MG63 (cell line): Measurements from ENCODE around the gene NAT9. TPM values are rescaled to one million over a fixed set of nuclear protein-coding genes. Genes with fewer than 3 reads are reported as not detected.
A peak's percentile ranks its signal among the peaks of the same experiment; 100 is the strongest.

ENCODE experiments used
- DNase-seq: peaks from one replicate; pipeline ENCODE4 v3.0.0-alpha.2; 2020
- H3K27me3 ChIP-seq: fragments of 250-450 bp; sonication (Bioruptor Pico); 2 replicates; pipeline ENCODE4 v1.5.1; 2020; ENCODE audit warnings: mild to moderate bottlenecking, moderate library complexity
- H3K36me3 ChIP-seq: fragments of 250-450 bp; sonication (Bioruptor Pico); 2 replicates; pipeline ENCODE4 v1.5.1; 2020; ENCODE audit warnings: mild to moderate bottlenecking, moderate library complexity
- H3K4me3 ChIP-seq: fragments of 250-450 bp; sonication (Bioruptor Pico); 2 replicates; pipeline ENCODE4 v1.5.1; 2020; ENCODE audit warnings: mild to moderate bottlenecking, moderate library complexity
- H3K9me3 ChIP-seq: fragments of 250-450 bp; sonication (Bioruptor Pico); 2 replicates; pipeline ENCODE4 v1.5.1; 2020; ENCODE audit warnings: mild to moderate bottlenecking, moderate library complexity
- total RNA-seq: library from RNA; depleted of rRNA; stranded (reverse); fragments of >200 nt; shearing (Covaris generic); gene quantifications from 2 replicates; pipeline ENCODE4 v1.2.3, GENCODE V29; 2014; ENCODE audit warnings: low replicate concordance

NAT9 gene
- total RNA-seq, 1 experiment from 2014 or later, result 51.6 TPM

GRCh38 chr17:74790161-74791058 lies 14.3 kb upstream of the NAT9 start:
- DNase-seq, result no peak
- no peaks in the 10 kb centered on the region for H3K9me3 ChIP-seq
- H3K36me3 ChIP-seq, result peaks cover 16% of the 10 kb centered on the region
- H3K27me3 ChIP-seq, result no peaks in the 10 kb centered on the region
- no peak overlapping the region for H3K4me3 ChIP-seq

GRCh38 chr17:74786431-74787055 lies 10.4 kb upstream of the NAT9 start:
- no peak overlapping the region for H3K4me3 ChIP-seq
- no peaks in the 10 kb centered on the region for H3K9me3 ChIP-seq
- H3K27me3 ChIP-seq, result no peaks in the 10 kb centered on the region
- peaks cover 10% of the 10 kb centered on the region for H3K36me3 ChIP-seq
- DNase-seq, result no peak

GRCh38 chr17:74785981-74786360 lies 9.8 kb upstream of the NAT9 start:
- no peak for DNase-seq
- no peaks in the 10 kb centered on the region for H3K9me3 ChIP-seq
- peaks cover 11% of the 10 kb centered on the region for H3K36me3 ChIP-seq
- H3K27me3 ChIP-seq, result no peaks in the 10 kb centered on the region
- no peak overlapping the region for H3K4me3 ChIP-seq

GRCh38 chr17:74785096-74785980 lies 9.2 kb upstream of the NAT9 start:
- DNase-seq, result no peak
- no peaks in the 10 kb centered on the region for H3K9me3 ChIP-seq
- H3K27me3 ChIP-seq, result no peaks in the 10 kb centered on the region
- no peak overlapping the region for H3K4me3 ChIP-seq
- peaks cover 10% of the 10 kb centered on the region for H3K36me3 ChIP-seq

GRCh38 chr17:74784125-74784810 lies 8.1 kb upstream of the NAT9 start:
- no peak overlapping the region for H3K4me3 ChIP-seq
- H3K36me3 ChIP-seq, result peaks cover 8% of the 10 kb centered on the region
- DNase-seq, result no peak
- no peaks in the 10 kb centered on the region for H3K9me3 ChIP-seq
- no peaks in the 10 kb centered on the region for H3K27me3 ChIP-seq

- H3K36me3 ChIP-seq, result peaks cover 12% of the 10 kb centered on the region
- DNase-seq, result no peak
- no peak overlapping the region for H3K4me3 ChIP-seq
- no peaks in the 10 kb centered on the region for H3K9me3 ChIP-seq
- H3K27me3 ChIP-seq, result no peaks in the 10 kb centered on the region
Observed at GRCh38 chr17:74782571-74782970, 6.4 kb upstream of the NAT9 start.

GRCh38 chr17:74780443-74781238 lies 4.5 kb upstream of the NAT9 start:
- DNase-seq, result peak; percentile 61
- Histone ChIP-seq H3K36me3 (peaks cover 12% of the 10 kb centered on the region), H3K4me3 (no peak overlapping the region), H3K9me3 (no peaks in the 10 kb centered on the region), H3K27me3 (no peaks in the 10 kb centered on the region)

- H3K9me3 ChIP-seq, result no peaks in the 10 kb centered on the region
- peaks cover 15% of the 10 kb centered on the region for H3K36me3 ChIP-seq
- no peaks in the 10 kb centered on the region for H3K27me3 ChIP-seq
- no peak overlapping the region for H3K4me3 ChIP-seq
- no peak for DNase-seq
Observed at GRCh38 chr17:74779948-74780400, 3.8 kb upstream of the NAT9 start.

GRCh38 chr17:74779501-74779900 lies 3.4 kb upstream of the NAT9 start:
- Histone ChIP-seq H3K4me3 (no peak overlapping the region), H3K9me3 (no peaks in the 10 kb centered on the region), H3K36me3 (peaks cover 19% of the 10 kb centered on the region), H3K27me3 (no peaks in the 10 kb centered on the region)
- DNase-seq, result no peak

GRCh38 chr17:74778960-74779359 lies 2.8 kb upstream of the NAT9 start:
- no peak overlapping the region for H3K4me3 ChIP-seq
- peaks cover 22% of the 10 kb centered on the region for H3K36me3 ChIP-seq
- no peak for DNase-seq
- no peaks in the 10 kb centered on the region for H3K9me3 ChIP-seq
- H3K27me3 ChIP-seq, result no peaks in the 10 kb centered on the region

- Histone ChIP-seq H3K9me3 (no peaks in the 10 kb centered on the region), H3K4me3 (no peak overlapping the region), H3K27me3 (no peaks in the 10 kb centered on the region), H3K36me3 (peaks cover 31% of the 10 kb centered on the region)
- no peak for DNase-seq
Observed at GRCh38 chr17:74777901-74778515, 1.9 kb upstream of the NAT9 start.

GRCh38 chr17:74776990-74777389 lies 845 bp upstream of the NAT9 start:
- H3K36me3 ChIP-seq, result peaks cover 37% of the 10 kb centered on the region
- no peaks in the 10 kb centered on the region for H3K27me3 ChIP-seq
- no peaks in the 10 kb centered on the region for H3K9me3 ChIP-seq
- peak overlapping the region; percentile 86 for H3K4me3 ChIP-seq
- no peak for DNase-seq

- DNase-seq, result no peak
- no peaks in the 10 kb centered on the region for H3K27me3 ChIP-seq
- peaks cover 50% of the 10 kb centered on the region for H3K36me3 ChIP-seq
- peak overlapping the region; percentile 86 for H3K4me3 ChIP-seq
- no peaks in the 10 kb centered on the region for H3K9me3 ChIP-seq
Observed at GRCh38 chr17:74775409-74776043, 619 bp downstream of the NAT9 start.

GRCh38 chr17:74773871-74774286 lies 2.3 kb downstream of the NAT9 start:
- H3K36me3 ChIP-seq, result peaks cover 64% of the 10 kb centered on the region
- H3K4me3 ChIP-seq, result no peak overlapping the region
- no peak for DNase-seq

GRCh38 chr17:74773414-74773813 lies 2.7 kb downstream of the NAT9 start:
- Histone ChIP-seq H3K9me3 (no peaks in the 10 kb centered on the region), H3K4me3 (no peak overlapping the region), H3K36me3 (peaks cover 69% of the 10 kb centered on the region), H3K27me3 (no peaks in the 10 kb centered on the region)
- no peak for DNase-seq

More at GRCh38 chr17:74773871-74774286, 2.3 kb downstream of the NAT9 start:
- H3K27me3 ChIP-seq, result no peaks in the 10 kb centered on the region
- H3K9me3 ChIP-seq, result no peaks in the 10 kb centered on the region
